ENCODE measurements around the gene OSBP2. TPM values are rescaled to one million over a fixed set of nuclear protein-coding genes. Genes with fewer than 3 reads are reported as not detected.
"Not testable (repeated sequence)": the region's sequence is repeated elsewhere in the genome, so short reads cannot be mapped to it uniquely, and the experiment has no call there.

The OSBP2 gene
- total RNA-seq, 1 donor from 2014 or later: 3.1 TPM

DNA sequence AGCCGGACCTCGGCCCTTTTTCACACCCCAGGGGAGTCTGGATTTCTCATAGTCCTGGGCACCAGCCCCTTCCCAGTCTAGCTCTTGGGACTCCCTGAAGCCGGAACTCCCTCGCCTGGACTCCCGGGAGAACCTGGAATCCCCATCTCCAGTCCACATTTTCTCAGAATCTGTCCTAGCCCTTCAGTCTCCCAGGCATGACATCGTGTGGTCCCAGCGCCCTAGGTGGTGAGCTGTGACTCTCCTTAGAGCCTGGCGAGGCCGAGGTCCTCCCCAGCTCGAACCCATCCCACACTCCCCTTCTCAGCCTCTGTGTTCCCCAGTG is 26.3 kb upstream of the OSBP2 start:
- Histone ChIP-seq H3K4me3 (peak overlapping the region; percentile 93), H3K4me1 (peaks cover 18% of the 10 kb centered on the region), H3K27ac (peak overlapping the region; percentile 78), H3K9me3 (no peaks in the 10 kb centered on the region), H3K36me3 (peaks cover 7% of the 10 kb centered on the region), H3K27me3 (ENCODE audit: low read depth) (no peaks in the 10 kb centered on the region)
- TF ChIP-seq, protein P1, sequence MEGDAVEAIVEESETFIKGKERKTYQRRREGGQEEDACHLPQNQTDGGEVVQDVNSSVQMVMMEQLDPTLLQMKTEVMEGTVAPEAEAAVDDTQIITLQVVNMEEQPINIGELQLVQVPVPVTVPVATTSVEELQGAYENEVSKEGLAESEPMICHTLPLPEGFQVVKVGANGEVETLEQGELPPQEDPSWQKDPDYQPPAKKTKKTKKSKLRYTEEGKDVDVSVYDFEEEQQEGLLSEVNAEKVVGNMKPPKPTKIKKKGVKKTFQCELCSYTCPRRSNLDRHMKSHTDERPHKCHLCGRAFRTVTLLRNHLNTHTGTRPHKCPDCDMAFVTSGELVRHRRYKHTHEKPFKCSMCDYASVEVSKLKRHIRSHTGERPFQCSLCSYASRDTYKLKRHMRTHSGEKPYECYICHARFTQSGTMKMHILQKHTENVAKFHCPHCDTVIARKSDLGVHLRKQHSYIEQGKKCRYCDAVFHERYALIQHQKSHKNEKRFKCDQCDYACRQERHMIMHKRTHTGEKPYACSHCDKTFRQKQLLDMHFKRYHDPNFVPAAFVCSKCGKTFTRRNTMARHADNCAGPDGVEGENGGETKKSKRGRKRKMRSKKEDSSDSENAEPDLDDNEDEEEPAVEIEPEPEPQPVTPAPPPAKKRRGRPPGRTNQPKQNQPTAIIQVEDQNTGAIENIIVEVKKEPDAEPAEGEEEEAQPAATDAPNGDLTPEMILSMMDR (IDR thresholded peaks at IDR 0.05): no peak
- DNase-seq (no peak), ATAC-seq (peak; percentile 1 to 2)
- intact Hi-C loops (cut with DNase I): no loop called here

DNA sequence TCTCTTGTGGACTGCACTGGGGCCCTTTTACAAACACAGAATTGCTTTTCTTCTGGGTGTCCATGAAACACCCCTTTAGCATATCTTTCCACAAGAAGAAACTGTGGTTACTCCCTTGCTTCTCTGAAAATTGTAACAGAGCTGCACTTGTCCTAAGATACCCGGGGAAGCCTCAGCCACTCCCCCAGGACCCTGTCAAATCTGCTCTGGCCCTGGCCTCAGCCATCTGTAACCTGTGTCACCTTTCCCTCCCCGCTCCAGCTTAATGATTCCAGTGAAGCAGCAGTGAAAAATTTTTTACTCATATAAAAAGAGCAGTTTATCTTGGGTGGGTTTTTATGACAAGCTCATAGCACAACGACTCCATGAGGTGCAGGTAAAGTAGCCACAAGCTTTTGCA is 23.6 kb upstream of the OSBP2 start:
- DNase-seq: no peak
- TF ChIP-seq, protein P1 (IDR thresholded peaks at IDR 0.05): no peak
- intact Hi-C loops (cut with DNase I): no loop called here
- H3K4me1 ChIP-seq: peaks cover 10% of the 10 kb centered on the region
- no peaks in the 10 kb centered on the region for H3K9me3 ChIP-seq
- no peaks in the 10 kb centered on the region for H3K36me3 ChIP-seq
- no peak for ATAC-seq
- no peak overlapping the region for H3K27ac ChIP-seq
- no peaks in the 10 kb centered on the region for H3K27me3 ChIP-seq (ENCODE audit: low read depth)
- no peak overlapping the region for H3K4me3 ChIP-seq

DNA sequence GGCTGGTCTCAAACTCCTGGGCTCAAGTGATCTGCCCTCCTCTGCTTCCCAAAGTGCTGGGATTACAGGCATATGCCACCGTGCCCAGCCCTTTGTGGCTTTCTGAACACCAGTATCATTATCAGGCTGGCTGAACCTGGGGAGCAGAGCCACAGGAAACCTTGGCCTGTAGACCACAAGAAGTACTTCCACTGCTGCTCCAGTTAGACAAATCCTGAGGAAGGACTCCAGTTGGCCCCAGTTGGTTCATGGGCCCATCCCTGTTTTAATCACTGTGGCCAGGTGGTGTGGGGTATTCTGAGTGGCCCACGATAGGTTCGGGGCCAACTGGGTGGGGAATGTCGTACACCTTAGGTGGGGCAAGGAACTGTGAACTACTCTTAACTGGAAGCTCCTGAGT is 21.5 kb upstream of the OSBP2 start:
- Histone ChIP-seq H3K27ac (no peak overlapping the region), H3K36me3 (no peaks in the 10 kb centered on the region), H3K27me3 (ENCODE audit: low read depth) (no peaks in the 10 kb centered on the region), H3K9me3 (no peaks in the 10 kb centered on the region), H3K4me3 (no peak overlapping the region), H3K4me1 (no peaks in the 10 kb centered on the region)
- ATAC-seq (no peak), DNase-seq (no peak)
- intact Hi-C loops (cut with DNase I): no loop called here
- TF ChIP-seq, protein P1 (IDR thresholded peaks at IDR 0.05): no peak

DNA sequence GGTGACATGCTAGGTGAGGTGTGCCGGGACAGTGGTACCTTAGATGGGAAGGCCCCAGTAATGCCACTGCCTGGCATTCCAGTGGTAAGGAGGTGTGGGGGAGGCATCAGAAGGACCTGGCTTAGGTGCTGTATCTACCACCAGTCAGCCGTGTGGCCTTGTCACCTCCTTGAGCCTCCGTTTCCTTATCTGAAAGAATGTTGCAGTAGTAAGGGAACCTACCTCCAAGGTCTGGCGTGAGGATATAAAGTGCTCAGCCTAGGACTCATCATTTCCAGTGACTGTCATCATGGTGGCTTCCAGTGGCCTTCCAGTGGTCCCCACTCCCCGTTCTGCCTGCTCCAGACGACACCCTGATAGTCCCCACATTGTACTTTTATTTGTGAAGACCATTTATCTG is 20.2 kb upstream of the OSBP2 start:
- H3K9me3 ChIP-seq: no peaks in the 10 kb centered on the region
- no peaks in the 10 kb centered on the region for H3K36me3 ChIP-seq
- no peak overlapping the region for H3K4me3 ChIP-seq
- no peak overlapping the region for H3K27ac ChIP-seq
- H3K27me3 ChIP-seq (ENCODE audit: low read depth): no peaks in the 10 kb centered on the region
- intact Hi-C loops (cut with DNase I): no loop called here
- H3K4me1 ChIP-seq: no peaks in the 10 kb centered on the region
- ATAC-seq (no peak), DNase-seq (no peak)
- TF ChIP-seq, protein P1 (IDR thresholded peaks at IDR 0.05): no peak

DNA sequence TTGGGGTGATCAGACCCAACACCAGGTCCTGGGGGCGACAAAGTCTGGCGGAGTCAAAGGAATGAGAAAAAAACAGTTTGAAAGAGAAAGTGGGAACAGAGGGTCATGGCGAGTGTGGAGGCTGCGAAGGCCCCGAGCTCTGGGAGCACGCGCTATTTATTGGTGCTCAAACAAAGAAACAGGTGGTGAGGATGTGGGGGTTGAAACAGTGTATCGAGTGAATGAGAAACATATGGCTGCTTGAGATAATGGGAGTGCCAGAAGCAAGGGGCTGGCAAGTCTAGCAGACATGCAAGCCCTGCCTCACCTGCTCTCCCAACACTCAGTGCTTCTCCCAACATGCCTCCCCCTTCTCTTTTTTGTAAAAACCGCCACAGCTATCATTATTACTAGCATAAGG is 19.2 kb upstream of the OSBP2 start:
- no peak overlapping the region for H3K4me3 ChIP-seq
- no peak overlapping the region for H3K27ac ChIP-seq
- intact Hi-C loops (cut with DNase I): no loop called here
- TF ChIP-seq, protein P1 (IDR thresholded peaks at IDR 0.05): no peak
- H3K4me1 ChIP-seq: no peaks in the 10 kb centered on the region
- no peak for DNase-seq
- ATAC-seq: no peak
- no peaks in the 10 kb centered on the region for H3K36me3 ChIP-seq
- no peaks in the 10 kb centered on the region for H3K9me3 ChIP-seq
- no peaks in the 10 kb centered on the region for H3K27me3 ChIP-seq (ENCODE audit: low read depth)

DNA sequence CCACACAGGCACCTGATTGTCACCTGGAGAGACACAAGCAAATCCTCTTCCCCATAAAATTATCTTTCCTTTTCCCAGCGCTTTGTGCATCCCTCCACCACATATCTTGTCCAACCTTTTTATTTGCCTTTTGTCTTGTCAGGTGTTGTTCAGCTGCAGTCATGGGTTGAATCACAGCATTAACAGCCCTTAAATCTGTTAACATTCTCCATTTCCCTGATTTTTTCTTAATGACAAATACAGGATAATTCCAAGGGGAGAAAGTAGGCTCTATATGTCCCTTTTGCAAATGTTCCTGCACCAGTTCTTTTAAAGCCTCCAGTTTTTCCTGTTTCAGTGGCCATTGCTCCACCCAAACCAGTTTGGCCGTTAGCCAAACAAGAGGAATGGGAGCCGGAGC is 18.1 kb upstream of the OSBP2 start:
- H3K9me3 ChIP-seq; H3K4me3 ChIP-seq; ATAC-seq; H3K27ac ChIP-seq; H3K36me3 ChIP-seq; DNase-seq; H3K27me3 ChIP-seq (ENCODE audit: low read depth); intact Hi-C loops (cut with DNase I); H3K4me1 ChIP-seq: not testable (repeated sequence)

DNA sequence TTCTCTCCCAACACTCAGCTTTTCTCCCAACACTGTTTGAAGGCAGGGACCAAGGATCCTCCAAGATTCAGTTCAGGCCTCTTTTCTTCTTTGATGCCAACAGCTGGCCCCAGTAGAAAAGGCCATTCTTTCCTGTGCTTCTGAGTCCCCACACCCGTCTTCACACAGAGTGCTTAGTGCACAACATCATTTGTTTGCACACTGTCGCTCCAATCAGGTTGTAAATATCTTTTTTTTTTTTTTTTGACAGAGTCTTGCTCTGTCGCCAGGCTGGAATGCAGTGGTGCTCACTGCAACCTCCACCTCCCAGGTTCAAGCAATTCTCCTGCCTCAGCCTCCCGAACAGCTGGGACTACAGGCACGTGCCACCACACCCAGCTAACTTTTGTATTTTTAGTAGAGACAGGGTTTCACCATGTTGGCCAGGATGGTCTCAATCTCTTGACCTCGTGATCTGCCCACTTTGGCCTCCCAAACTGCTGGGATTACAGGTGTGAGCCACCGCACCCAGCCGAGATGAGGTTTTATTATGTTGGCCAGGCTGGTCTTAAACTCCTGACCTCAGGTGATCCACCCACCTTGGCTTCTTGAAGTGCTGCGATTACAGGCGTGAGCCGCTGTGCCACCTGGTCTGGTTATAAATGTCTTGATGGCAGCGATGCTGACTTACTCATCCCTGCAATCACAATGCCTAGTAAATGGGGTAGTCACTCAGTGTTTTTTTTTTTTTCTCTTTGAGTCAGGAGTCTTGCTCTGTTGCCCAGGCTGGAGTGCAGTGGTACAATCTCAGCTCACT is 14.6 kb upstream of the OSBP2 start:
- ATAC-seq; H3K27ac ChIP-seq; DNase-seq; H3K9me3 ChIP-seq; H3K4me3 ChIP-seq; H3K4me1 ChIP-seq; H3K36me3 ChIP-seq; H3K27me3 ChIP-seq (ENCODE audit: low read depth); intact Hi-C loops (cut with DNase I): not testable (repeated sequence)
